Measurements from ENCODE around the gene NECAB3.

NECAB3 gene

GRCh38 chr20:33612001-33612400, 62.2 kb downstream of the NECAB3 start:
- H3K9me3 ChIP-seq (ENCODE audit: control insufficient read depth, low read length): no peaks in the 10 kb centered on the region
- no peak overlapping the region for H3K4me3 ChIP-seq (ENCODE audit: low read length)
- H3K4me1 ChIP-seq (ENCODE audit: control insufficient read depth, insufficient read depth, low read length): no peaks in the 10 kb centered on the region
- H3K27me3 ChIP-seq (replicated peaks; ENCODE audit: control insufficient read depth, insufficient read depth, low read length): no peaks in the 10 kb centered on the region
- peaks cover 63% of the 10 kb centered on the region for H3K36me3 ChIP-seq (ENCODE audit: control insufficient read depth, insufficient read depth, low read length, severe bottlenecking)
- H3K9ac ChIP-seq (ENCODE audit: low read length): no peak overlapping the region
- DNase-seq (ENCODE audit: low read depth): no peak

GRCh38 chr20:33611106-33611505, 63.1 kb downstream of the NECAB3 start:
- no peak for DNase-seq (ENCODE audit: low read depth)

GRCh38 chr20:33609504-33609903, 64.7 kb downstream of the NECAB3 start:
- H3K9ac ChIP-seq (ENCODE audit: low read length): no peak overlapping the region
- H3K4me3 ChIP-seq (ENCODE audit: low read length): no peak overlapping the region
- H3K27me3 ChIP-seq (replicated peaks; ENCODE audit: control insufficient read depth, insufficient read depth, low read length): no peaks in the 10 kb centered on the region
- H3K9me3 ChIP-seq (ENCODE audit: control insufficient read depth, low read length): no peaks in the 10 kb centered on the region
- H3K4me1 ChIP-seq (ENCODE audit: control insufficient read depth, insufficient read depth, low read length): peaks cover 5% of the 10 kb centered on the region
- no peak for DNase-seq (ENCODE audit: low read depth)
- H3K36me3 ChIP-seq (ENCODE audit: control insufficient read depth, insufficient read depth, low read length, severe bottlenecking): peaks cover 53% of the 10 kb centered on the region

More at GRCh38 chr20:33611106-33611505, 63.1 kb downstream of the NECAB3 start:
- H3K9me3 ChIP-seq (ENCODE audit: control insufficient read depth, low read length): no peaks in the 10 kb centered on the region
- H3K36me3 ChIP-seq (ENCODE audit: control insufficient read depth, insufficient read depth, low read length, severe bottlenecking): peaks cover 61% of the 10 kb centered on the region
- no peak overlapping the region for H3K9ac ChIP-seq (ENCODE audit: low read length)
- H3K27me3 ChIP-seq (replicated peaks; ENCODE audit: control insufficient read depth, insufficient read depth, low read length): no peaks in the 10 kb centered on the region
- no peaks in the 10 kb centered on the region for H3K4me1 ChIP-seq (ENCODE audit: control insufficient read depth, insufficient read depth, low read length)
- no peak overlapping the region for H3K4me3 ChIP-seq (ENCODE audit: low read length)

Measured in adipocyte (in vitro differentiated cells).